HPDE6-E6E7 (cell line): Measurements from ENCODE around the gene PCCA.
"Not testable (repeated sequence)": the region's sequence is repeated elsewhere in the genome, so short reads cannot be mapped to it uniquely, and the experiment has no call there.

Source experiments
- DNase-seq: peaks from one replicate; pipeline ENCODE4 v3.0.0; 2011; ENCODE audit warnings: missing footprints; ENCODE audit errors: extremely low spot score

The PCCA gene

GRCh38 chr13:100362781-100363180, 273.9 kb downstream of the PCCA start:
- DNase-seq = no peak

DNA sequence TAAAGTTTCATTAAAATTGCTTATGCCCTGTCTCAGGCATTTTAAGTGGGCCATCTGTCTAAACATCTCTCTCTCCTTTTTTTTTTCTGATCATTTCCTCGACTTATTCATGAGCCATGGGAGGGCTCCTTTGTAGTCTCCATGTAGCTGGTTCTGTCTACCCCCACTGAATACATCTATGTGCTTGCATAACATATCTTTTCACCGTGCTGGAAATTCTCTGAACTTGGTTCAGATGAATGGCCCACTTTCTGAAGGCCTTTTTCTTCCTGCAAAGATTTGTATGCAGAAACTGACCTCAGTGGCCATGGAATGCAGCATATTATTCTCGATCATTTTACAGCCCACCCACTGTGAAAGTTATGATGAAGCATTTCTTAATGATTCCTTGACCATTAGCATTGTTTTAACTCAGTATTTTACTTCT, 274.4 kb downstream of the PCCA start:
- DNase-seq = no peak

DNA sequence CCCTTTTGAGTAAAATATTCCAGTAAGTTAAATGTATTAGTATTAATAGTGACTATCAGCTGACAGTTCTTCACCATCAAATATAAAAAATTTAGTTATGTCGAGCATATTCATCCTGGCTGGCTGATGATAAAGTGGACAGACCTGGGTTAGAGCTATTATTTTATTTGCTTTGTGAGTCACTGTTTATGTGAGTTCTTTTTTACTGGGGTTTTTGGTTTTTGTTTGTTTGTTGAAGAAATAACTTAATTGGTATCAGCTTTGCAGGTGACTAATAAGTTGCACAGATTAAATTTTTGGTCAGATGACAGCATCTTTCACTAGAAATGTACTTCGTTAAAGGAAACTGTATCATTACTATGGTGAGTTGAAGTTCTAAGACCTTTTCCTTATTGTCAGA, 275.0 kb downstream of the PCCA start:
- no peak for DNase-seq

DNA sequence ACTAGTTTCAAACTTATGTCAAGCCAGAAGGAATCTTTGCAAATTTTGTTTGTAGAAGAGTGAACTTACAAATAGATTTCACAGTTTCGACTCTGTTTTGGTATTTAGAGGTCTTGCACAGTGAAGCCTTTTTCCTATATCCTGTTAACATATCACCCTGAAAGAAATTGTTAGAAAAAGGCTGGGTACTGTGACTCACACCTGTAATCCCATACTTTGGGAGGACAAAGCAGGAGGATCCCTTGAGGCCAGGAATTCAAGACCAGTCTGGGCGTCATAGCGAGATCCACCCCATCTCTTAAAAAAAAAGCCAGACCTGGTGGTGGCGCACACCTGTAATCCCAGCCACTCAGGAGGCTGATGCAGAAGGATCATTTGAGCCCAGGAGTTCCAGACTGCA, 275.7 kb downstream of the PCCA start:
- no peak for DNase-seq

- DNase-seq = no peak
These were observed 276.8 kb downstream of the PCCA start for GRCh38 chr13:100365680-100366079.

- no peak for DNase-seq
These were observed 289.6 kb downstream of the PCCA start for GRCh38 chr13:100378533-100378932.

DNA sequence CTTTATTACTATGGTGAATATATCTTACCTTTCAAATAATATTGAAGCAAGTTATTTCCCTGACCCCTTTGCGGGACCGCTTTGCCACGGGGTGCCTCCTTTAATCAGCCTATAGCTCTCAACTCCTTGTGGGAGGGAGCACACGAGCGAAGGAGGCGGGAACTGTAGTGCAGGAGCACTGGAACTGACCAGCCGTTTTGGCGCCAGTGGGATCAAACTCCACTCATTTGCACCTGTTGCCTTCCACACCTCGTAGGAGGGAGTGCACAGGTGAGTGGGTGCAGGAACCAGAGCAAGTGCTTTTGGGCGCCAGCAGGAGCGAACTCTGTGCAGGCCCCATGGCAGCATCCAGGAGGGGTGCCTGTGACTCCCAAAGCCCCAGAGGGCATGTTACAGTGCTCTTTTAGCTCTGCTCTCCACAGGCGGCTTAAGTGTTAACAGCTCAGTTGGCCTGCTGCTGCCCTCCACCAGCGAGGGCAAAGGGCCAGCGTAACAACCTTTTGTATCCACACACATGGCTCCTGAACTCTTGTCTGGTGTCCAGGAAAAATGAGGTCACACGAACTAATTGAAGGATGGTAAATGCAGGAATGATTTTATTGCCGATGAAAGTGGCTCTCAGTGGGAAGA, 292.8 kb downstream of the PCCA start:
- DNase-seq = no peak

GRCh38 chr13:100382785-100383184, 293.9 kb downstream of the PCCA start:
- DNase-seq = no peak

DNA sequence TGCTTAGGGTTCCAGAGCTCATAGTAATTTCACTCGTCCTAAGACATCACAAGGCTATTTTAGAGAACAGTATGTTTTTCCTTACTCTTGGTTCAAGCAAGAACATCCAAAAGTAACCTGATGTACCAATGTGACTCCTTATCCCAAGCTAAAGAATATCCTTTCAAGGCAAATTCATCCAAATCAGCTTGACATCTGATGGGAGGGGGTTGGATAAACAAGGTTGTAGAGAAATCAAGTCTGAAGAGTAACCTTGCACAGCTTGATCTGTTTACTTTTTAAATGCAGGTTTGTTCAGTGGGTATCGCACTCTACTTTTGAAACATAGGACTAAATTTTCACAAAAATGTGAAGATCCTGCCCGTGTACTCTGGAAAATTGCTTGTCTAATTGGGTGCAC, 298.5 kb downstream of the PCCA start:
- no peak for DNase-seq

DNA sequence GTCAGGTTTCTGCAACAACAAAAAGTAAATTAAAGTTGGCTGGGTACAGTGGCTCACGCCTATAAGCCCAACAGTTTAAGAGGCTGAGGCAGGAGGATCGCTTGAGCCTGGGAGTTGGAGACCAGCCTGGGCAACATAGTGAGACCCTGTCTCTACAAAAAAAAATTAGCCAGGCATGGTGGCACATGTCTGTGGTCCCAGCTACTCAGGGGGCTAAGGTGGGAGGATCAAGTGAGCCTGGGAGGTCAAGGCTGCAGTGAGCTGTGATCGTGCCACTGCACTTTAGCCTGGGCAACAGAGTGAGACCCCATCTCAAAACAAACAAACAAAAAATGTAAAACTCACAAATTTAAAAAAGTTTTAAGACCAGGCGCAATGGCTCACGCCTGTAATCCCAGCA, 299.3 kb downstream of the PCCA start:
- DNase-seq = not testable (repeated sequence)

GRCh38 chr13:100388923-100389322, 300.0 kb downstream of the PCCA start:
- DNase-seq = no peak

DNA sequence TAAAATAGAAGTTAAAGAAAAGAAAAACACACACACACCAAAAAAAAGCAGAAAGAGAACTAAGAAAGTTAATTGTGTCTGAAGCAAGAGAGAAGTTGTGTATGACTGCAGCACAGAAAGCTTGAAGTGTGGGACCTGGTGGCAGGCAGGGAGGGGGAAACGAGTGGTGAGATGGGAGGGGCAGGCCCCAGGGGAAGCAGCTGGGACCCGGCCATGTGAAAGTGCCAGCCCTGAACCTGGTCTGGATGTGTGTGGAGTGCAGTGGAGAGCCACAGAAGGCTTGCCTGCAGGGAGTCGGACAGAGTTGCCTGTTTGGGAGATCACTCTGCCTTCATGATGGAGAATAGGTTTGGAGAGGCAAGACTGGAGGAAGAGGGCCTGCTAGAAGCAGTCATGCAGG, 300.7 kb downstream of the PCCA start:
- DNase-seq = no peak

GRCh38 chr13:100392709-100393630, 304.1 kb downstream of the PCCA start:
- peak; percentile 87 for DNase-seq

- DNase-seq = no peak
These were observed 305.3 kb downstream of the PCCA start for GRCh38 chr13:100394005-100394695.

DNA sequence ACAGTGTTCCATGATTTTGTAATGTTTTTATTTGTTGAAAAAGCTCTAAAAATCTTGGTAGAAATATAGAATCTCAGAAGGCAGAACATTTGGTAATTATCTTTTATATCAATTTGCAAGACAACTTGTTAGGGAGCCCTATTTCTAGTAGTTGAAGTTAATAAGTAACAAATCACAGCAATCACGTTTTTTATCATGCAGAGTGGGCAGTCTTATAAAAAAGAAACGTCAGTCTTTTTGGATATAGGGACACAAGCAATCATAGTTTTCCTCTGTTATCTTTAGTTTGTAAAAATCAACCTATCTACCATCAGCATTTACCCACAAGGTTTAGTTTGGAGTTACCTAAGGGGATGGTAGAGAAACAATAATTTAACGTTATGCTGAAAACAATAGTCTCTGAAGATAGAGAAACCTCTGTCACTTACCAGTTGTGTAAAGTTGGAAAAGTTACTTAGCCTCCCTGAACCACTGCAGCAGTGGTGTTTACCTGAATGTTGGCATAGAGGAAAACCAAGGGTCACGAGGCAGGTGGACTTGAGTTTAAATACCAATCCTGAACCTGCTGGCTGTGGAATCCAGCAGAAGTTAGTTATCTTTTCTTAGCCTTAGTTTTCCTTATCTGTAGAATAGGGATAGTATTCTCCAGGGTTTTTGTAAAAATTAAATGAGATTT, 306.9 kb downstream of the PCCA start:
- DNase-seq = no peak

DNA sequence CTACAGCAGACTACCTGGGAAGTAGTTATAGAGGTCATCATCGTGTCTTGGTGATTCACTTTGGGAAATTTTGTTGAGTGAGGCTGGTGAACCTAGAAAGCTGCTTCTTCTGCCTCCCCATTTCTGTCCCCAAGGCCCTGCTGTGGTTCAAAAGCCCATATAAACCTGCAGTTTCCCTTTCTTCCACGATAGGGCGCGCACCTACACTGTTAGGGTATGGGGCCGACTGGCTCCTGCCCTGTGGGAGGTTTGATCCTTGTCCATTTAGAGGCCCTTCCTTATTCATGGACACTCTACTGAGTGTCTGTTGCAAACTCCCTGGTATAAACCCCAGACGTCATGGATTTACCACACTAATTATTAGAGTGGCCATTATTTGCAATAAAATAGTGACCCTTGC, 307.9 kb downstream of the PCCA start:
- no peak for DNase-seq

DNA sequence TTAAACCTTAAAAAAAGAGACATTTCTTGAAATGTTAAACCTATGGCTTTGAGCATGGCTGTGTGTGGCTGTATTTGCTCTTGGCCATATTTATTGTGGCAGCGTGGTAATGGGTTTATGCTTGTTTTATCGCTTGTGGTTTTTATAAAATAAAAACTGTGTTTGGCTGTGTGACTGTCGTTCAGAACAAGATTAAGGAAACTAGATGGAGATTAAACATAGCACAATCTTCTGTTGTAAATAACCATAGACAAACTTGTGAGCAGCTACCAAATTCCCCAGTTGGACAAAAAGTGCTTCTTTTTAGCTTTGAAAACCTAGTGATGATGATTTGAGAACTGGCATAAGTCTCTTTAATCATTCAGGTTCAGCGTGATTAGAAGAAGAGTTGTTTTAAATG, 308.7 kb downstream of the PCCA start:
- DNase-seq = no peak

- DNase-seq = no peak
These were observed 309.5 kb downstream of the PCCA start for GRCh38 chr13:100398360-100398759.

DNA sequence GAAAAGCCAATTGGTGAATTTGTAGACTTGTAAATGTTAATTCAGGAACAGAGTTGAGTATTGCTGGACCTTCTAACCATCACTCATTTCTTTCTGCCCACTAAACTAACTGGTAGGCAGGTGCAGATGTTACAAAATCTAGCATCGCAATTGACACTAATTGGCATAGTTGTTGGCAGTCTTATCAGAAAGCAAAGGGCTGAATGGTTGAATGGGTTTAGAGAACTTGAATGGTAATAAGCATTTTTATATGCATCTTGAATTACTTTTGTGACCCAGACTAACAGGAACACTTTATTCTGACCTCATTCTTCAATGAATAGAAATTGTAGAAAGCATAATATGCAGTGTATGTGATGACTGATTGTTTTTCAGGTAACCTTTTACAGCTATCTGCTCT, 310.6 kb downstream of the PCCA start:
- DNase-seq = no peak

DNA sequence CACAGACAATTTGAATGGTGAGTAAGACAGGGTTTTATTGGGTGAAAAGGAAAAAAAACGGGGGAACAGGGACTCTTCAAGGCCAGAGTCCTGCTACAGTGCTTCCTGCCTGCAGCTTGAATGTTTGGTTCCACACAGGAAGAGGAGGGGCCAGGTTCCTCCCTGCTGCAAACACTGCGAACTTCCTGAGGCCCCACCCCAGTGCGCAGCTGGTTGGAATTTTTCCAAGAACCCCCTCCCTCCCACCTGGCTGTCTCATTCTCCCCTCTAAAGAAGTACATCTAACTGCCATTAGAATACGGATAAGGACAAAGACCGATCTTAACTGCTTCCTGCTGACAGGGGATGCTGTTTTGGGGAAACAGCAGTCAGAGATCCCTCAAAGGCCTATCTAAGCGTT, 314.8 kb downstream of the PCCA start:
- DNase-seq = no peak

DNA sequence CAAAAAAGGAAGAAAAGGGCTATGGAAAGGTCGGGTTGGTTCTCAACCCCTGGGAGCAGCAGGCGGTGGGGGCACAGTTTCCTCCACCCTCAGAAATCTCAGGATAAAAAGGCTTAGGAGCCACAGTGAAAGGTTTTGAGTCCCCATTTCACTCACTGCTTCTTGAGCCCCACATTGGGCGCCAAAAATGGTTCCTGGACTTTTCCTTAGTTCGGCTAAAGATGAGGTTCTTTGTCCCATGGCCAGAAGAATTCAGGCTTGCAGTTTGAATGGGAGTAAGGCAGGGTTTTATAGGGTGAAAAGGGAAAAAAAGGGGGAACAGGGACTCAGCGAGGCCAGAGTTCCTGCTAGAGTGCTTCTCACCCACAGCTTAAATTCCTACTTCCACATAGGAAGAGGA, 320.2 kb downstream of the PCCA start:
- DNase-seq = no peak

- DNase-seq = peak; percentile 27
These were observed 334.5 kb downstream of the PCCA start for GRCh38 chr13:100423375-100423774.
